Measurements from ENCODE around the gene CNGA1.

Gene CNGA1

DNA sequence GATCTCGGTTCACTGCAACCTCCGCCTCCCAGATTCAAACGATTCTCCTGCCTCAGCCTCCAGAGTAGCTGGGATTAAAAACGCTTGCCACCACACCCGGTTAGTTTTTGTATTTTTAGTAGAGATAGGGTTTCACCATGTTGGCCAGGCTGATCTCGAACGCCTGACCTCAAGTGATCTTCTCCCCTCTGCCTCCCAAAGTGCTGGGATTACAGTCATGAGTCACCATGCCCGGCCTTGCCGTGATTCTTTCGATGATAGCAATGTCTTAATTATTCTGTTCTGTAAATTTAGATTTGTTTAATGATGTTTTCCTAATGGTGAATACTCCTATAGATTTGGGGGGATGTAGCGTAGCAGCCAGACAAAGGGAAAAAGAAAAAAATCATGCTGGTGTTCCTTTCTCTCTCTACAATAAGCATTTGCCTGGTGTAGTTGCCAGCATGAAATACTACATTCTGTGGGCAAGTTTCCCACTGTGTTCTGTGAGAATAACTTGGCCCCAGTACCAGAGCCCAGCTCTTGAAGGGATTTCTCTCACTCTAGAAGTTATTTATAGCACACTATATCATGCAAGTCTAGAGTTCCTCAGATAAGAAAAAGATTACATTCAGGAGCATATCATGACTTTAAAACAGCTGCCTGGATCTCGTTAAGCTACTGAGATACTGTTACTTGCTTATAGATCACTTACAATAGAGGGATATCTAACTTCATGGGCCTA lies 15.5 kb upstream of the CNGA1 start (continued):
- TF ChIP-seq, protein P1, sequence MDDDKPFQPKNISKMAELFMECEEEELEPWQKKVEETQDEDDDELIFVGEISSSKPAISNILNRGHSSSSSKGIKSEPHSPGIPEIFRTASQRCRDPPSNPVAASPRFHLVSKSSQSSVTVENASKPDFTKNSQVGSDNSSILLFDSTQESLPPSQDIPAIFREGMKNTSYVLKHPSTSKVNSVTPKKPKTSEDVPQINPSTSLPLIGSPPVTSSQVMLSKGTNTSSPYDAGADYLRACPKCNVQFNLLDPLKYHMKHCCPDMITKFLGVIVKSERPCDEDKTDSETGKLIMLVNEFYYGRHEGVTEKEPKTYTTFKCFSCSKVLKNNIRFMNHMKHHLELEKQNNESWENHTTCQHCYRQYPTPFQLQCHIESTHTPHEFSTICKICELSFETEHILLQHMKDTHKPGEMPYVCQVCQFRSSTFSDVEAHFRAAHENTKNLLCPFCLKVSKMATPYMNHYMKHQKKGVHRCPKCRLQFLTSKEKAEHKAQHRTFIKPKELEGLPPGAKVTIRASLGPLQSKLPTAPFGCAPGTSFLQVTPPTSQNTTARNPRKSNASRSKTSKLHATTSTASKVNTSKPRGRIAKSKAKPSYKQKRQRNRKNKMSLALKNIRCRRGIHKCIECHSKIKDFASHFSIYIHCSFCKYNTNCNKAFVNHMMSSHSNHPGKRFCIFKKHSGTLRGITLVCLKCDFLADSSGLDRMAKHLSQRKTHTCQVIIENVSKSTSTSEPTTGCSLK (tag by site-specific recombination; IDR thresholded peaks at IDR 0.05), result no peak
- TF ChIP-seq, protein P2, sequence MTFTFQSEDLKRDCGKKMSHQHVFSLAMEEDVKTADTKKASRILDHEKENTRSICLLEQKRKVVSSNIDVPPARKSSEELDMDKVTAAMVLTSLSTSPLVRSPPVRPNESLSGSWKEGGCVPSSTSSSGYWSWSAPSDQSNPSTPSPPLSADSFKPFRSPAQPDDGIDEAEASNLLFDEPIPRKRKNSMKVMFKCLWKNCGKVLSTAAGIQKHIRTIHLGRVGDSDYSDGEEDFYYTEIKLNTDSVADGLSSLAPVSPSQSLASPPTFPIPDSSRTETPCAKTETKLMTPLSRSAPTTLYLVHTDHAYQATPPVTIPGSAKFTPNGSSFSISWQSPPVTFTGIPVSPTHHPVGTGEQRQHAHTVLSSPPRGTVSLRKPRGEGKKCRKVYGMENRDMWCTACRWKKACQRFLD (tag by site-specific recombination; IDR thresholded peaks at IDR 0.05), result no peak
- TF ChIP-seq KLF8 (tag by site-specific recombination; IDR thresholded peaks at IDR 0.05), result no peak
- TF ChIP-seq ZBTB20 (tag by site-specific recombination; IDR thresholded peaks at IDR 0.05), result no peak
- TF ChIP-seq ZNF274 (IDR thresholded peaks at IDR 0.05; ENCODE audit: low read length), result no peak
- no peak for TF ChIP-seq ZNF274 (tag by site-specific recombination; IDR thresholded peaks at IDR 0.05; ENCODE audit: borderline replicate concordance)
- TF ChIP-seq RBAK (tag by site-specific recombination; IDR thresholded peaks at IDR 0.05), result no peak
- no peak for TF ChIP-seq SP7 (tag by site-specific recombination; IDR thresholded peaks at IDR 0.05)
- no peak for TF ChIP-seq REPIN1 (tag by site-specific recombination; IDR thresholded peaks at IDR 0.05; ENCODE audit: low read depth)
- TF ChIP-seq ZNF121 (tag by site-specific recombination; IDR thresholded peaks at IDR 0.05), result no peak
- TF ChIP-seq ZNF701 (tag by site-specific recombination; IDR thresholded peaks at IDR 0.05), result no peak
- no peak for TF ChIP-seq ZNF266 (tag by site-specific recombination; IDR thresholded peaks at IDR 0.05; ENCODE audit: low read depth)
- TF ChIP-seq ZNF138 (tag by site-specific recombination; IDR thresholded peaks at IDR 0.05; ENCODE audit: borderline replicate concordance), result no peak
- TF ChIP-seq ZNF76 (tag by site-specific recombination; IDR thresholded peaks at IDR 0.05; ENCODE audit: borderline replicate concordance, low read depth), result no peak
- 0 out of 2 replicates have a peak, but pooled peaks have one; percentile 16 for TF ChIP-seq ZNF366 (tag by site-specific recombination; conservative IDR thresholded peaks at IDR 0.05)
- TF ChIP-seq ZSCAN16 (tag by site-specific recombination; IDR thresholded peaks at IDR 0.05), result no peak
- TF ChIP-seq ZNF391 (tag by site-specific recombination; IDR thresholded peaks at IDR 0.05; ENCODE audit: borderline replicate concordance, low read depth), result no peak
- no peak for TF ChIP-seq KLF9 (tag by site-specific recombination; IDR thresholded peaks at IDR 0.05; ENCODE audit: low read depth)
- TF ChIP-seq ZNF785 (tag by site-specific recombination; IDR thresholded peaks at IDR 0.05), result no peak
- TF ChIP-seq GLI4 (tag by site-specific recombination; IDR thresholded peaks at IDR 0.05), result no peak
- TF ChIP-seq KLF10 (tag by site-specific recombination; IDR thresholded peaks at IDR 0.05), result no peak
- no peak for TF ChIP-seq ZNF24 (tag by site-specific recombination; IDR thresholded peaks at IDR 0.05)
- 0 out of 2 replicates have a peak, but pooled peaks have one; percentile 17 for TF ChIP-seq ZXDB (tag by site-specific recombination; IDR thresholded peaks at IDR 0.05)
- TF ChIP-seq, protein P3, sequence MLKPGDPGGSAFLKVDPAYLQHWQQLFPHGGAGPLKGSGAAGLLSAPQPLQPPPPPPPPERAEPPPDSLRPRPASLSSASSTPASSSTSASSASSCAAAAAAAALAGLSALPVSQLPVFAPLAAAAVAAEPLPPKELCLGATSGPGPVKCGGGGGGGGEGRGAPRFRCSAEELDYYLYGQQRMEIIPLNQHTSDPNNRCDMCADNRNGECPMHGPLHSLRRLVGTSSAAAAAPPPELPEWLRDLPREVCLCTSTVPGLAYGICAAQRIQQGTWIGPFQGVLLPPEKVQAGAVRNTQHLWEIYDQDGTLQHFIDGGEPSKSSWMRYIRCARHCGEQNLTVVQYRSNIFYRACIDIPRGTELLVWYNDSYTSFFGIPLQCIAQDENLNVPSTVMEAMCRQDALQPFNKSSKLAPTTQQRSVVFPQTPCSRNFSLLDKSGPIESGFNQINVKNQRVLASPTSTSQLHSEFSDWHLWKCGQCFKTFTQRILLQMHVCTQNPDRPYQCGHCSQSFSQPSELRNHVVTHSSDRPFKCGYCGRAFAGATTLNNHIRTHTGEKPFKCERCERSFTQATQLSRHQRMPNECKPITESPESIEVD (tag by site-specific recombination; IDR thresholded peaks at IDR 0.05), result peak; percentile 64
- no peak for TF ChIP-seq SALL2 (tag by site-specific recombination; IDR thresholded peaks at IDR 0.05; ENCODE audit: borderline replicate concordance)
- no peak for TF ChIP-seq ZNF830 (tag by site-specific recombination; IDR thresholded peaks at IDR 0.05; ENCODE audit: low read depth)
- TF ChIP-seq ZNF354C (tag by site-specific recombination; IDR thresholded peaks at IDR 0.05; ENCODE audit: borderline replicate concordance, low read depth), result no peak

Measured in HEK293 (cell line).